IMR-90 (cell line): ENCODE results near the gene CYP26B1. TPM values are rescaled to one million over a fixed set of nuclear protein-coding genes. Genes with fewer than 3 reads are reported as not detected.

Experiments used
- ATAC-seq: fragments of 200-7000 bp; cut with Tn5 transposase; 2 replicates; pipeline ENCODE4 v1.9.1; 2020; ENCODE audit warnings: low read depth, mild to moderate bottlenecking, moderate library complexity
- BruUV-seq: library from RNA; stranded (reverse); fragments of 400-500 nt; replicated peaks from 2 replicates; lab custom pipeline; 2021; lab: Mats Ljungman, UMichigan
- CTCF ChIA-PET: fragments of 300-600 bp; formaldehyde crosslinking; extraction: SDS; loops from one replicate; lab custom pipeline; 2021; ENCODE audit warnings: antibody characterized with exemption; lab: Yijun Ruan, JAX
- POLR2A ChIA-PET: fragments of 300-600 bp; sonication (Branson Sonifier 250); formaldehyde crosslinking; loops from one replicate; lab custom pipeline; 2022; ENCODE audit warnings: antibody characterized with exemption; ENCODE audit not compliant: unreplicated experiment; lab: Charles Lee
- DNase-seq: peaks from one replicate; pipeline ENCODE4 v3.0.0; 2013
- H2AFZ ChIP-seq: replicated peaks from 2 replicates; pipeline ENCODE3; 2013; ENCODE audit warnings: low read length, mild to moderate bottlenecking; ENCODE audit not compliant: poor library complexity
- H2AK5ac ChIP-seq: 2 replicates; pipeline ENCODE4 v1.6.1; 2013; ENCODE audit warnings: low read depth, low read length, inconsistent platforms
- H2AK9ac ChIP-seq: replicated peaks from 2 replicates; pipeline ENCODE3; 2013; ENCODE audit warnings: mild to moderate bottlenecking, low read depth, low read length, moderate library complexity; ENCODE audit not compliant: poor library complexity
- H2BK120ac ChIP-seq: 2 replicates; pipeline ENCODE4 v1.6.1; 2013; ENCODE audit warnings: low read depth, low read length, inconsistent platforms
- H2BK15ac ChIP-seq: 3 replicates; pipeline ENCODE4 v1.6.1; 2013; ENCODE audit warnings: low read depth, low read length, inconsistent platforms
- H2BK20ac ChIP-seq: 2 replicates; pipeline ENCODE4 v1.6.1; 2013; ENCODE audit warnings: low read depth, mild to moderate bottlenecking, inconsistent platforms, low read length, moderate library complexity
- H2BK5ac ChIP-seq: 2 replicates; pipeline ENCODE4 v1.6.1; 2013; ENCODE audit warnings: mild to moderate bottlenecking, low read depth, low read length, inconsistent platforms; ENCODE audit not compliant: poor library complexity, severe bottlenecking
- H3K14ac ChIP-seq: replicated peaks from 2 replicates; pipeline ENCODE4 v1.6.1; 2013; ENCODE audit warnings: low read depth, low read length, inconsistent platforms
- H3K18ac ChIP-seq: 2 replicates; pipeline ENCODE4 v1.6.1; 2013; ENCODE audit warnings: low read depth, low read length, control low read depth
- H3K23ac ChIP-seq: 2 replicates; pipeline ENCODE4 v1.6.1; 2013; ENCODE audit warnings: low read depth, low read length, inconsistent platforms
- H3K27ac ChIP-seq: 2 replicates; pipeline ENCODE4 v1.5.1; 2013; ENCODE audit warnings: mild to moderate bottlenecking, control low read depth, low read length; ENCODE audit not compliant: insufficient read depth
- H3K27me3 ChIP-seq: 2 replicates; pipeline ENCODE4 v1.6.1; 2013; ENCODE audit warnings: low read length; ENCODE audit not compliant: control insufficient read depth, insufficient read depth
- H3K36me3 ChIP-seq: 2 replicates; pipeline ENCODE4 v1.6.1; 2013; ENCODE audit warnings: low read length, mixed read lengths; ENCODE audit not compliant: control insufficient read depth, insufficient read depth
- H3K4ac ChIP-seq: 2 replicates; pipeline ENCODE4 v1.6.1; 2013; ENCODE audit warnings: low read depth, low read length, inconsistent platforms
- H3K4me1 ChIP-seq: 2 replicates; pipeline ENCODE4 v1.6.1; 2013; ENCODE audit warnings: low read length, mixed read lengths; ENCODE audit not compliant: control insufficient read depth, insufficient read depth
- H3K4me2 ChIP-seq: 2 replicates; pipeline ENCODE4 v1.6.1; 2013; ENCODE audit warnings: low read depth, mild to moderate bottlenecking, control low read depth, low read length, moderate library complexity
- H3K4me3 ChIP-seq: 2 replicates; pipeline ENCODE4 v1.5.1; 2013; ENCODE audit warnings: low read depth, mild to moderate bottlenecking, control low read depth, low read length, moderate library complexity; ENCODE audit not compliant: insufficient read depth
- H3K56ac ChIP-seq: 2 replicates; pipeline ENCODE4 v1.6.1; 2013; ENCODE audit warnings: low read length, inconsistent platforms; ENCODE audit not compliant: insufficient read depth; ENCODE audit errors: extremely low read depth
- H3K79me1 ChIP-seq, 2 experiments: 2 replicates each; pipeline ENCODE4 v1.6.1; 2013; ENCODE audit warnings: low read length in 2 of 2, inconsistent platforms in 1 of 2, low read depth in 1 of 2
- H3K9ac ChIP-seq: 2 replicates; pipeline ENCODE4 v1.6.1; 2013; ENCODE audit warnings: low read depth, low read length, control low read depth
- H3K9me1 ChIP-seq: 2 replicates; pipeline ENCODE4 v1.6.1; 2013; ENCODE audit warnings: low read length, inconsistent platforms; ENCODE audit not compliant: insufficient read depth
- H3K9me3 ChIP-seq: 2 replicates; pipeline ENCODE4 v1.6.1; 2013; ENCODE audit warnings: low read length; ENCODE audit not compliant: control insufficient read depth, insufficient read depth
- H4K20me1 ChIP-seq: 2 replicates; pipeline ENCODE4 v1.6.1; 2013; ENCODE audit warnings: low read length, inconsistent platforms; ENCODE audit not compliant: insufficient read depth
- H4K5ac ChIP-seq: 2 replicates; pipeline ENCODE4 v1.6.1; 2013; ENCODE audit warnings: mild to moderate bottlenecking, low read depth, low read length, control low read depth
- H4K8ac ChIP-seq, 2 experiments: 2 replicates each; pipeline ENCODE4 v1.6.1; 2013; ENCODE audit warnings: low read depth in 2 of 2, low read length in 2 of 2, control low read depth in 1 of 2, inconsistent platforms in 1 of 2
- H4K91ac ChIP-seq: 2 replicates; pipeline ENCODE4 v1.6.1; 2013; ENCODE audit warnings: low read depth, low read length, inconsistent platforms; ENCODE audit not compliant: insufficient read depth
- BHLHE40 ChIP-seq: fragments of 150-350 bp; IDR thresholded peaks from 2 replicates; pipeline ENCODE4 v1.6.1; 2016; ENCODE audit warnings: mild to moderate bottlenecking, low read depth, low read length
- CEBPB ChIP-seq: IDR thresholded peaks from 2 replicates; pipeline ENCODE4 v1.6.1; 2012; ENCODE audit warnings: low read depth, low read length, improper control_type of control experiment
- CHD1 ChIP-seq: IDR thresholded peaks from 2 replicates; pipeline ENCODE4 v1.6.1; 2012; ENCODE audit warnings: low read depth, low read length, improper control_type of control experiment
- CTCF ChIP-seq: conservative IDR thresholded peaks from 2 replicates; pipeline ENCODE4 v1.5.1; 2012; ENCODE audit warnings: mild to moderate bottlenecking, low read depth, low read length, improper control_type of control experiment
- ELK1 ChIP-seq: fragments of 150-350 bp; IDR thresholded peaks from 2 replicates; pipeline ENCODE4 v1.6.1; 2016; ENCODE audit warnings: low read depth, mild to moderate bottlenecking, low read length, moderate library complexity, borderline replicate concordance
- FOS ChIP-seq: fragments of 150-350 bp; IDR thresholded peaks from 2 replicates; pipeline ENCODE4 v1.6.1; 2016; ENCODE audit warnings: low read depth, low read length
- MAZ ChIP-seq: IDR thresholded peaks from 2 replicates; pipeline ENCODE4 v1.6.1; 2012; ENCODE audit warnings: low read depth, mild to moderate bottlenecking, low read length, improper control_type of control experiment, moderate library complexity, borderline replicate concordance
- MXI1 ChIP-seq: IDR thresholded peaks from 2 replicates; pipeline ENCODE4 v1.6.1; 2012; ENCODE audit warnings: low read depth, mild to moderate bottlenecking, low read length, moderate library complexity, borderline replicate concordance
- POLR2A ChIP-seq: IDR thresholded peaks from 2 replicates; pipeline ENCODE4 v1.6.1; 2012; ENCODE audit warnings: mild to moderate bottlenecking, low read depth, low read length
- RCOR1 ChIP-seq: IDR thresholded peaks from 2 replicates; pipeline ENCODE4 v1.6.1; 2012; ENCODE audit warnings: mild to moderate bottlenecking, low read length, improper control_type of control experiment; ENCODE audit not compliant: insufficient replicate concordance
- RFX5 ChIP-seq: IDR thresholded peaks from 2 replicates; pipeline ENCODE4 v1.8.0; 2012; ENCODE audit warnings: low read depth, mild to moderate bottlenecking, low read length, moderate library complexity
- USF2 ChIP-seq: fragments of 150-350 bp; IDR thresholded peaks from 2 replicates; pipeline ENCODE4 v1.6.1; 2017; ENCODE audit warnings: mild to moderate bottlenecking, antibody characterized with exemption, low read length, low read depth
- WGBS, 2 experiments: methylation state at CpG; one replicate each; pipeline versions ENCODE4 v1.1.5 to v1.1.7; 2013; ENCODE audit warnings: missing lambda C conversion rate in 2 of 2; ENCODE audit not compliant: insufficient read length in 1 of 2; ENCODE audit errors: extremely low coverage in 2 of 2; 5-methylcytosine and 5-hydroxymethylcytosine counted together
- dilution Hi-C: fragments of 300-500 bp; cut with HindIII; formaldehyde crosslinking; loops from one replicate; pipeline ENCODE4 v1.14.3; 2018; ENCODE audit warnings: low sequenced_read_pairs; ENCODE audit not compliant: unreplicated experiment
- in situ Hi-C: fragments of 300-500 bp; cut with MboI; formaldehyde crosslinking; loops from 3 replicates; pipeline ENCODE4 v1.14.3; 2019; ENCODE audit warnings: low sequenced_read_pairs, inconsistent platforms, mixed read lengths
- intact Hi-C: fragments of 100-400 bp; cut with micrococcal nuclease; formaldehyde crosslinking; loops from 2 replicates; pipeline ENCODE4 v1.10.0; 2022
- polyA plus RNA-seq, 3 experiments: library from polyadenylated mRNA; depleted of rRNA; stranded (reverse); fragments of >200 nt; gene quantifications; 2 replicates each; pipeline ENCODE4 v1.2.3, GENCODE V29; 2012; ENCODE audit warnings: low replicate concordance in 1 of 3
- total RNA-seq: library from RNA; depleted of rRNA; stranded (reverse); fragments of >200 nt; gene quantifications from 2 replicates; pipeline ENCODE4 v1.2.3, GENCODE V29; 2012

Gene CYP26B1
- total and polyA plus RNA-seq, 2 of the 4 experiments (the other 2 are of a cell fraction) = 0.02 TPM; not detected in 1

- ATAC-seq (no peak), DNase-seq (no peak)
- Histone ChIP-seq H2AK9ac (no peak overlapping the region), H3K36me3 (no peaks in the 10 kb centered on the region), H2AFZ (no peak overlapping the region), H2BK5ac (no peak overlapping the region), H2BK15ac (no peak overlapping the region), H3K4me3 (no peak overlapping the region), H2BK120ac (no peak overlapping the region), H3K9ac (no peak overlapping the region), H4K5ac (no peak overlapping the region), H3K79me1 (no peaks in the 10 kb centered on the region), H2BK20ac (no peak overlapping the region), H4K8ac (no peak overlapping the region), H4K20me1 (no peaks in the 10 kb centered on the region), H3K9me3 (no peaks in the 10 kb centered on the region), H3K9me1 (no peaks in the 10 kb centered on the region), H3K23ac (no peak overlapping the region), H4K91ac (no peak overlapping the region), H3K14ac (no peak overlapping the region), H3K27ac (no peak overlapping the region), H2AK5ac (no peak overlapping the region), H3K27me3 (peaks cover 13% of the 10 kb centered on the region), H3K4me1 (no peaks in the 10 kb centered on the region), H3K4ac (no peak overlapping the region), H3K18ac (no peak overlapping the region), H3K4me2 (no peak overlapping the region), H3K56ac (no peak overlapping the region)
- BruUV-seq = no TSS peak
- intact Hi-C loops = no loop called here
- ChIA-PET CTCF (no interaction called here), POLR2A (no interaction called here)
- TF ChIP-seq CEBPB (no peak), MXI1 (no peak), BHLHE40 (no peak), RCOR1 (no peak), ELK1 (no peak), RFX5 (no peak), USF2 (no peak), MAZ (no peak), CTCF (no peak), FOS (no peak), POLR2A (no peak), CHD1 (no peak)
- dilution Hi-C loops = no loop called here
- in situ Hi-C loops = no loop called here
- WGBS, 2 experiments = 73% methylated on average over 11 of the region's 21 CpGs; no CpG with 5 or more reads in 1 of the 2 experiments
Measured at GRCh38 chr2:72104821-72105588, 42.7 kb downstream of the CYP26B1 start.
